ENCODE data around the gene AFF4. TPM values are rescaled to one million over a fixed set of nuclear protein-coding genes. Genes with fewer than 3 reads are reported as not detected.
"Not testable (repeated sequence)": the region's sequence is repeated elsewhere in the genome, so short reads cannot be mapped to it uniquely, and the experiment has no call there.

Gene AFF4
- total RNA-seq, 2 experiments from 2014 or later, result 97.9 to 103 TPM

- H3K4me3 Mint-ChIP-seq, result no peak overlapping the region
- ChIA-PET POLR2A (no interaction called here), CTCF (no interaction called here)
- peaks cover 4% of the 10 kb centered on the region for H3K27me3 Mint-ChIP-seq
- Histone ChIP-seq H3K9me3 (ENCODE audit: control insufficient read depth in 1 of 2, insufficient read depth in 1 of 2, low read length in 2 of 2) (peaks cover 0 to 14% of the 10 kb centered on the region in 2 experiments), H3K4me1 (ENCODE audit: insufficient read depth, low read length) (no peaks in the 10 kb centered on the region), H3K27ac (ENCODE audit: low read depth in 1 of 2, low read length in 2 of 2) (no peak overlapping the region), H3K4me3 (ENCODE audit: low read length) (no peak overlapping the region), H3K27me3 (ENCODE audit: control insufficient read depth in 1 of 2, insufficient read depth in 2 of 2, low read length in 2 of 2) (no peaks in the 10 kb centered on the region), H3K36me3 (ENCODE audit: insufficient read depth, low read length) (no peaks in the 10 kb centered on the region)
- no peak overlapping the region for H3K27ac Mint-ChIP-seq
- no peaks in the 10 kb centered on the region for H3K4me1 Mint-ChIP-seq (ENCODE audit: low read depth)
- H3K36me3 Mint-ChIP-seq (ENCODE audit: low read depth), result no peaks in the 10 kb centered on the region
- intact Hi-C loops (cut with DNase I, micrococcal nuclease), result no loop called here
- H3K9me3 Mint-ChIP-seq, result peaks cover 5% of the 10 kb centered on the region
- peak in 2 of 14 experiments; percentile 19 to 47 for DNase-seq
- no peak for TF ChIP-seq CTCF (IDR thresholded peaks at IDR 0.05)
- no peak for ATAC-seq (ENCODE audit: poor library complexity)
Measured at GRCh38 chr5:132979367-132979940, 16.0 kb upstream of the AFF4 start.

- Histone ChIP-seq H3K4me3 (ENCODE audit: low read length) (no peak overlapping the region), H3K36me3 (ENCODE audit: insufficient read depth, low read length) (no peaks in the 10 kb centered on the region), H3K27ac (ENCODE audit: low read depth in 1 of 2, low read length in 2 of 2) (no peak overlapping the region), H3K27me3 (ENCODE audit: control insufficient read depth in 1 of 2, insufficient read depth in 2 of 2, low read length in 2 of 2) (no peaks in the 10 kb centered on the region), H3K4me1 (ENCODE audit: insufficient read depth, low read length) (no peaks in the 10 kb centered on the region), H3K9me3 (ENCODE audit: control insufficient read depth in 1 of 2, insufficient read depth in 1 of 2, low read length in 2 of 2) (peaks cover 0 to 14% of the 10 kb centered on the region in 2 experiments)
- ATAC-seq (ENCODE audit: poor library complexity) (no peak), DNase-seq (no peak)
- H3K36me3 Mint-ChIP-seq (ENCODE audit: low read depth), result no peaks in the 10 kb centered on the region
- no peak for TF ChIP-seq CTCF (IDR thresholded peaks at IDR 0.05)
- H3K4me1 Mint-ChIP-seq (ENCODE audit: low read depth), result no peaks in the 10 kb centered on the region
- POLR2A ChIA-PET, result interaction anchor here (1.9 kb wide), 1 partner anchor 14 kb away, joined by 5 read pairs; the partner anchor contains the start of gene AFF4
- CTCF ChIA-PET, result no interaction called here
- H3K27me3 Mint-ChIP-seq, result peaks cover 4% of the 10 kb centered on the region
- no peak overlapping the region for H3K27ac Mint-ChIP-seq
- H3K4me3 Mint-ChIP-seq, result no peak overlapping the region
- H3K9me3 Mint-ChIP-seq, result peaks cover 5% of the 10 kb centered on the region
- intact Hi-C loops (cut with DNase I, micrococcal nuclease), result no loop called here
Measured at GRCh38 chr5:132976852-132977251, 13.4 kb upstream of the AFF4 start.

GRCh38 chr5:132972436-132972828, 9.0 kb upstream of the AFF4 start:
- CTCF ChIA-PET, result interaction anchor here (0.7 kb wide), 1 partner anchor 29 kb away, joined by 3 read pairs; no protein-coding TSS in a partner anchor
- H3K9me3 ChIP-seq (ENCODE audit: control insufficient read depth in 1 of 2, insufficient read depth in 1 of 2, low read length in 2 of 2), result peaks cover 0 to 11% of the 10 kb centered on the region in 2 experiments
- H3K27ac Mint-ChIP-seq; H3K4me3 Mint-ChIP-seq; H3K4me3 ChIP-seq (ENCODE audit: low read length); H3K27me3 ChIP-seq (ENCODE audit: control insufficient read depth in 1 of 2, insufficient read depth in 2 of 2, low read length in 2 of 2); H3K27ac ChIP-seq (ENCODE audit: low read depth in 1 of 2, low read length in 2 of 2); ATAC-seq (ENCODE audit: poor library complexity); POLR2A ChIA-PET; H3K36me3 ChIP-seq (ENCODE audit: insufficient read depth, low read length); H3K27me3 Mint-ChIP-seq; H3K36me3 Mint-ChIP-seq (ENCODE audit: low read depth); H3K4me1 Mint-ChIP-seq (ENCODE audit: low read depth); H3K9me3 Mint-ChIP-seq; H3K4me1 ChIP-seq (ENCODE audit: insufficient read depth, low read length); DNase-seq: not testable (repeated sequence)
- intact Hi-C loops (cut with DNase I, micrococcal nuclease), result loop anchor here in 1 of 2 experiments (5.0 kb wide), 1 partner anchor 40 kb away; no protein-coding TSS in a partner anchor

Measured in CD4-positive, alpha-beta T cell (primary cell).